Mononuclear cell (primary cell): ENCODE measurements around the gene CYBA. TPM values are rescaled to one million over a fixed set of nuclear protein-coding genes. Genes with fewer than 3 reads are reported as not detected.

ENCODE experiments used
- H3K27me3 ChIP-seq: 2 replicates; pipeline ENCODE4 v1.6.0; 2011; ENCODE audit warnings: low read length, control low read depth; ENCODE audit not compliant: insufficient read depth
- H3K4me1 ChIP-seq: 2 replicates; pipeline ENCODE4 v1.5.1; 2011; ENCODE audit warnings: mild to moderate bottlenecking, low read length, control low read depth; ENCODE audit not compliant: insufficient read depth
- H3K4me3 ChIP-seq: 2 replicates; pipeline ENCODE4 v1.5.1; 2011; ENCODE audit warnings: mild to moderate bottlenecking, low read length, moderate library complexity
- H3K9me3 ChIP-seq: 2 replicates; pipeline ENCODE4 v1.5.1; 2011; ENCODE audit warnings: low read depth, mild to moderate bottlenecking, control low read depth, low read length
- total RNA-seq: library from RNA; depleted of rRNA; stranded (reverse); fragments of >200 nt; gene quantifications from one replicate; pipeline ENCODE4 v1.2.3, GENCODE V29; 2012

CYBA gene
- total RNA-seq, 1 donor, result 388 TPM

- peak overlapping the region; percentile 94 for H3K4me3 ChIP-seq
- peaks cover 56% of the 10 kb centered on the region for H3K4me1 ChIP-seq
- H3K9me3 ChIP-seq, result no peaks in the 10 kb centered on the region
- no peaks in the 10 kb centered on the region for H3K27me3 ChIP-seq
Observed at GRCh38 chr16:88649195-88649923, 1.5 kb downstream of the CYBA start.

GRCh38 chr16:88647178-88648070, 3.4 kb downstream of the CYBA start:
- Histone ChIP-seq H3K4me3 (no peak overlapping the region), H3K27me3 (no peaks in the 10 kb centered on the region), H3K4me1 (peaks cover 53% of the 10 kb centered on the region), H3K9me3 (no peaks in the 10 kb centered on the region)

GRCh38 chr16:88646345-88647034, 4.4 kb downstream of the CYBA start:
- H3K4me1 ChIP-seq, result peaks cover 44% of the 10 kb centered on the region
- H3K27me3 ChIP-seq, result no peaks in the 10 kb centered on the region
- no peaks in the 10 kb centered on the region for H3K9me3 ChIP-seq
- no peak overlapping the region for H3K4me3 ChIP-seq

- H3K4me1 ChIP-seq, result peaks cover 40% of the 10 kb centered on the region
- H3K27me3 ChIP-seq, result no peaks in the 10 kb centered on the region
- no peaks in the 10 kb centered on the region for H3K9me3 ChIP-seq
- H3K4me3 ChIP-seq, result no peak overlapping the region
Observed at GRCh38 chr16:88645941-88646340, 4.9 kb downstream of the CYBA start.

- peaks cover 45% of the 10 kb centered on the region for H3K4me1 ChIP-seq
- H3K4me3 ChIP-seq, result no peak overlapping the region
- H3K9me3 ChIP-seq, result no peaks in the 10 kb centered on the region
- peaks cover 2% of the 10 kb centered on the region for H3K27me3 ChIP-seq
Observed at GRCh38 chr16:88645455-88645854, 5.4 kb downstream of the CYBA start.

GRCh38 chr16:88643644-88643932, 7.3 kb downstream of the CYBA start:
- Histone ChIP-seq H3K9me3 (no peaks in the 10 kb centered on the region), H3K4me3 (no peak overlapping the region), H3K4me1 (peaks cover 46% of the 10 kb centered on the region), H3K27me3 (peaks cover 8% of the 10 kb centered on the region)

- Histone ChIP-seq H3K4me3 (no peak overlapping the region), H3K4me1 (peaks cover 46% of the 10 kb centered on the region), H3K27me3 (peaks cover 8% of the 10 kb centered on the region), H3K9me3 (no peaks in the 10 kb centered on the region)
Observed at GRCh38 chr16:88642881-88643643, 7.8 kb downstream of the CYBA start.

- Histone ChIP-seq H3K9me3 (no peaks in the 10 kb centered on the region), H3K4me3 (no peak overlapping the region), H3K4me1 (peaks cover 48% of the 10 kb centered on the region), H3K27me3 (peaks cover 8% of the 10 kb centered on the region)
Observed at GRCh38 chr16:88640498-88641247, 10.2 kb downstream of the CYBA start.

GRCh38 chr16:88640039-88640495, 10.8 kb downstream of the CYBA start:
- Histone ChIP-seq H3K27me3 (peaks cover 8% of the 10 kb centered on the region), H3K4me3 (no peak overlapping the region), H3K4me1 (peaks cover 50% of the 10 kb centered on the region), H3K9me3 (no peaks in the 10 kb centered on the region)

GRCh38 chr16:88639231-88640038, 11.4 kb downstream of the CYBA start:
- peaks cover 55% of the 10 kb centered on the region for H3K4me1 ChIP-seq
- H3K27me3 ChIP-seq, result peaks cover 8% of the 10 kb centered on the region
- no peak overlapping the region for H3K4me3 ChIP-seq
- H3K9me3 ChIP-seq, result no peaks in the 10 kb centered on the region

GRCh38 chr16:88638323-88639230, 12.3 kb downstream of the CYBA start, which contains the start of gene IL17C:
Gene IL17C (plus strand): TSS chr16:88638572. CDS start chr16:88638642, 70 bp downstream.
- no peak within 1 kb of the TSS for H3K4me3 ChIP-seq
- peaks cover 63% of the 10 kb centered on the region for H3K4me1 ChIP-seq
- no peaks in the 10 kb centered on the region for H3K9me3 ChIP-seq
- H3K27me3 ChIP-seq, result peaks cover 8% of the 10 kb centered on the region

GRCh38 chr16:88636488-88637265, 14.2 kb downstream of the CYBA start:
- Histone ChIP-seq H3K9me3 (no peaks in the 10 kb centered on the region), H3K27me3 (peaks cover 8% of the 10 kb centered on the region), H3K4me1 (peaks cover 68% of the 10 kb centered on the region), H3K4me3 (no peak overlapping the region)
